Immature natural killer cell (primary cell): ENCODE data around the gene ST3GAL2. TPM values are rescaled to one million over a fixed set of nuclear protein-coding genes. Genes with fewer than 3 reads are reported as not detected.

Experiments used
- DNase-seq, 3 donors: peaks; one replicate each; pipeline ENCODE4 v3.0.0; 2022; ENCODE audit warnings: mixed read lengths in 1 of 3
- H3K27ac Mint-ChIP-seq, 6 donors: one replicate each; pipeline ENCODE4 v1.8.0; 2020; ENCODE audit warnings: mixed read lengths in 6 of 6, mild to moderate bottlenecking in 5 of 6, inconsistent platforms in 4 of 6, moderate library complexity in 3 of 6
- H3K27me3 Mint-ChIP-seq, 3 donors: one replicate each; pipeline ENCODE4 v1.8.0; 2020 to 2021; ENCODE audit warnings: low read depth in 3 of 3, mild to moderate bottlenecking in 3 of 3, mixed read lengths in 3 of 3, moderate library complexity in 3 of 3, inconsistent platforms in 1 of 3
- H3K36me3 Mint-ChIP-seq, 3 donors: one replicate each; pipeline ENCODE4 v1.8.0; 2020; ENCODE audit warnings: mixed read lengths in 3 of 3, inconsistent platforms in 2 of 3, mild to moderate bottlenecking in 2 of 3
- H3K4me1 Mint-ChIP-seq, 2 donors: one replicate each; pipeline ENCODE4 v1.8.0; 2020; ENCODE audit warnings: inconsistent platforms in 2 of 2, mild to moderate bottlenecking in 2 of 2, mixed read lengths in 2 of 2, moderate library complexity in 1 of 2
- H3K4me3 Mint-ChIP-seq, 5 donors: one replicate each; pipeline ENCODE4 v1.8.0; 2020; ENCODE audit warnings: mild to moderate bottlenecking in 5 of 5, mixed read lengths in 5 of 5, inconsistent platforms in 3 of 5, moderate library complexity in 3 of 5
- H3K9me3 Mint-ChIP-seq, 6 donors: one replicate each; pipeline ENCODE4 v1.8.0; 2020; ENCODE audit warnings: mild to moderate bottlenecking in 6 of 6, mixed read lengths in 6 of 6, inconsistent platforms in 4 of 6, moderate library complexity in 3 of 6
- polyA plus RNA-seq, 3 donors: library from polyadenylated mRNA; unstranded; fragments of 300-500 nt; fragmentation: Illumina TruSeq; gene quantifications; one replicate each; pipeline ENCODE4 v1.2.3, GENCODE V29; 2021

Gene ST3GAL2
- polyA plus RNA-seq, 3 donors from 2014 or later, result 11.1 to 20.7 (median 17.4) TPM

DNA sequence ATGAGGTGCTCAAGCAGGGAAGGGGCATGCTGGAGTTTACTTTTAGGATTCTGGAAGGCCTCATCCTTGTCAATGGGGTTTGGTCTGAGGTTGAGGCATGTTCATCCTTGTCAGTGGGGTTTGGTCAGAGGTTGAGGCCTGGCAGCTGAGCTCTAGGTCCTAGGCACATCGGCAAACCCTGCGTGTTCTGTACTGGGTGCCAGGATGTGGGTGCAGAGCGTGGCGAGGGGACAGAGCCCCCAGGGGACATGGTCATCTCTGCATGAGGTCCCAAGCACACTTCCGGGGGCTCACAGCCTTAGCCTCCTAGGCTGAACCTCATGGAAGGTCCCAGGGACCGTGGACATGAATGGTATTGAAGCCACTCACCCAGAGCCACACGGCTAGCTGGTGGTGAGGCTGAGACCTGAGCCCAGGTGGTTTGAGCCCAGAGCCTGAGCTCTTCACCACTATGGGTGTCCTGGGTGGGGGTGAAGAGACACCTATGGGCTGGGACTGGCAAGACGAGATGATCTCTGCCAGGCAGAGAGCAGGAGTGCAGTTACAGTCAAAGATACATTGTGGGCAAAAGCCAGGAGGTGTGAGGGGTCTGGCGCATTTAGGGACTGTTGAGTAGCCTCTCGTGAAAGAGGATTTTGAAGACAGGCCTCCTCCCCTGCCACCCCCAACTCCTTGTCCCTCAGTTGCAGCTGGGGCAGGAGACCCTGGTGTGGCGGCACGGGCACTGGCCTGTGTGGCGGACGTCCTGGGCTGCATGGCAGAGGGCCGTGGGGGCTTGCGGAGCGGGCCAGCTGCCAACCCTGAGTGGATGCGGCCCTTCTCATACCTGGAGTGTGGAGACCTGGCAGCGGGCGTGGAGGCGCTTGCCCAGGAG lies 34.8 kb upstream of the ST3GAL2 start:
- H3K36me3 Mint-ChIP-seq, result peaks cover 0 to 13% (median 0%) of the 10 kb centered on the region in 3 donors
- H3K27me3 Mint-ChIP-seq, result peaks cover 0 to 4% (median 0%) of the 10 kb centered on the region in 3 donors
- no peaks in the 10 kb centered on the region for H3K4me1 Mint-ChIP-seq
- H3K4me3 Mint-ChIP-seq, result no peak overlapping the region
- no peaks in the 10 kb centered on the region for H3K9me3 Mint-ChIP-seq
- no peak for DNase-seq
- no peak overlapping the region for H3K27ac Mint-ChIP-seq

DNA sequence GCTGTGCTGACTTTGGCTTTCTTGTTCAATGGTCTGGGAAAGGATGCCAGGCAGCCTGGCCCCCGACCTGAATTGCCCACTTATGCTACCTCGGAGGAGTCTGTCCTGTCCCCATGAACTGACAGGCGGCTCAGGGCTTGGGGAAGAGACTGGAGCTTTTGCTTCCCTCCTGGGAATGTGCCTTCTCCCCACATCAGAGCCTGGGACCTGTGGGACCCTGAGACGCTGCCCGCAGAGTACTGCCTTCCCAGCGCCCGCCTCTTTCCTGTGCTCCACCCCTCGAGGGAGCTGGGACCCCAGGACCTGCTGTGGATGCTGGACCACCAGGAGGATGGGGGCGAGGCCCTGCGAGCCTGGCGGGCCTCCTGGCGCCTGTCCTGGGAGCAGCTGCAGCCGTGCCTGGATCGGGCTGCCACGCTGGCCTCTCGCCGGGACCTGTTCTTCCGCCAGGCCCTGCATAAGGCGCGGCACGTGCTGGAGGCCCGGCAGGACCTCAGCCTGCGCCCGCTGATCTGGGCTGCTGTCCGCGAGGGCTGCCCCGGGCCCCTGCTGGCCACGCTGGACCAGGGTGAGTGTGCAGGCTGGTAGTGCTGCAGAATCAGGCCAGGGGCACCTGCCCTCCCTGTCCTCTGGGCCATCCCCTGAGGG lies 34.0 kb upstream of the ST3GAL2 start:
- DNase-seq, result no peak
- no peak overlapping the region for H3K4me3 Mint-ChIP-seq
- H3K27me3 Mint-ChIP-seq, result peaks cover 0 to 4% (median 0%) of the 10 kb centered on the region in 3 donors
- peaks cover 0 to 11% (median 0%) of the 10 kb centered on the region in 3 donors for H3K36me3 Mint-ChIP-seq
- no peaks in the 10 kb centered on the region for H3K9me3 Mint-ChIP-seq
- H3K4me1 Mint-ChIP-seq, result no peaks in the 10 kb centered on the region
- H3K27ac Mint-ChIP-seq, result no peak overlapping the region

DNA sequence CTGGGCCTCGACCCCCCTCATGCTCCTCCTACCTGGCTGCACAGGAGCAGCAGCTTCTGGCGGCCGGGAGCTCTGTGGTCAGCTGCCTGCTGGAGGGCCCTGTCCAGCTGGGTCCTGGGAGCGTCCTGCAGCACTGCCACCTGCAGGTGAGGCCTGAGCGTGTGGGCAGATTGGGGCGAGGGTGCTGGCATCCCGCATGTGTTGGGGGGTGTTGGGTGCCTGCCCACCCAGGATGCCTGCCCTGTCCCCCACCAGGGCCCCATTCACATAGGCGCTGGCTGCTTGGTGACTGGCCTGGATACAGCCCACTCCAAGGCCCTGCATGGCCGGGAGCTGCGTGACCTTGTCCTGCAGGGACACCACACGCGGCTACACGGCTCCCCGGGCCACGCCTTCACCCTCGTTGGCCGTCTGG lies 32.0 kb upstream of the ST3GAL2 start:
- Mint-ChIP-seq H3K27ac (no peak overlapping the region), H3K36me3 (peaks cover 0 to 15% (median 0%) of the 10 kb centered on the region in 3 donors), H3K4me3 (no peak overlapping the region), H3K27me3 (no peaks in the 10 kb centered on the region), H3K9me3 (no peaks in the 10 kb centered on the region), H3K4me1 (no peaks in the 10 kb centered on the region)
- no peak for DNase-seq

DNA sequence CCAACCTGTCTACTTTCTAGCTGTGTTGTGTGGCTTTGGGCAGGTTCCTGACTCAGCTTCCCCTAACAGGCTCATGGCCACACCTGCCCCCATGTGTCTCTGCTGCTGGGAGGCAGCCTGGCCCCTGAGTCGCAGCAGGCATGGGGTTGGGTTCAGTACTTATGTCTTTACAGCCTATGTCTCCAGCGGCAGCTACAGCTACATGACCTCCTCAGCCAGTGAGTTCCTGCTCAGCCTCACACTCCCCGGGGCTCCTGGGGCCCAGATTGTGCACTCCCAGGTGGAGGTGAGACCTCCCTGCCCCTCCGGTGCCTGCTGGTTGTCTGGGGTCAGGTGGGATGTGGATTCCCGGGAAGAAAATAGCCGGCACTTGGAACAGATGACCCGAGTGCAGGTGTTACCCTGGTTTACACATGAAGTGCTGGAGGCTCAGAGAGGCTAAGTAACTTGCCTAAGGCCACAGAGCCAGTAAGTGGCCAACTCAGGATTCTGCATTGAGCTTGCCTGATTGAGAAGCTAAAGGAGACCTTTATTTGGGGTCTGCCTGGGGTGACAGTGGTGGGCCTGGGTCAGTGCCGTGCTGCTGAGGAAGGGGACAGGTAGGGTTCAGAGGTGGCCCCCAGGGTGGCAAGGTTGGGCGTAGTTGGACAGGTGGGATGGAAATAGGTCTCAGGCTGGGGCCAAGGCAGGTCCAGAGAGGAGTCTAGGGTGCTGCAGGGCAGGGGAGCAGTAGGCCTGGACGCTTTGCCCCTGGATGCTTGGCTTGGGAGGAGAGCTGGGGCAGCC lies 31.4 kb upstream of the ST3GAL2 start:
- Mint-ChIP-seq H3K4me1 (no peaks in the 10 kb centered on the region), H3K9me3 (no peaks in the 10 kb centered on the region), H3K36me3 (peaks cover 0 to 15% (median 0%) of the 10 kb centered on the region in 3 donors), H3K27me3 (no peaks in the 10 kb centered on the region), H3K4me3 (no peak overlapping the region), H3K27ac (no peak overlapping the region)
- DNase-seq, result no peak

DNA sequence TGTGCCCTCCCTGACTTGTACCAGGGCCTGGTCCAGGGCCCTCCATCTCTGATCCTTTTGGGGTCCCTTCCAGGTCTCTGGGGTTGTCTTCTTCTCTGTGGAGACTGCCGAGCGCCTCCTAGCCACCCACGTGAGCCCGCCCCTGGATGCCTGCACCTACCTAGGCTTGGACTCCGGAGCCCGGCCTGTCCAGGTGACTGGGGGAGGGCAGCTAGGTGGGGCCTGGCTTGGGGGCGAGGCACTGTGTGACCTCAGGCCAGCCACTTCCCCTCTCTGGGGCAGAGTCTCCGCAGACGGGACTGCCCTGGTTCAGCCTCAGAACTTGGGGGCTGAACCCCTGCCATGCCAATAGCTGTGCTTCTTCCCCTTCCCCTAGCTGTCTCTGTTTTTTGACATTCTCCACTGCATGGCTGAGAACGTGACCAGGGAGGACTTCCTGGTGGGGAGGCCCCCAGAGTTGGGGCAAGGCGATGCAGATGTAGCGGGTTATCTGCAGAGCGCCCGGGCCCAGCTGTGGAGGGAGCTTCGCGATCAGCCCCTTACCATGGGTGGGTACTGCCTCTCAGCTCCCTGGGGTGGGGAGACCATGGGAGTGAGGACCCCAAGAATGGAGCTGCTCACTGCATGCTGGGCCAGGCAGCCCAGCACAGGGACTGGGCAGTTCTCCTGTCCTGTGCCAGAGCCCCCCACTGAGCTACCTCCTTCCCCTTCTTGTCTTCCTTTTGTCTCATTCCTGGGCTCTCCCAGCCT lies 30.1 kb upstream of the ST3GAL2 start:
- H3K27me3 Mint-ChIP-seq, result no peaks in the 10 kb centered on the region
- H3K4me1 Mint-ChIP-seq, result no peaks in the 10 kb centered on the region
- DNase-seq, result no peak
- H3K4me3 Mint-ChIP-seq, result no peak overlapping the region
- peaks cover 0 to 18% (median 0%) of the 10 kb centered on the region in 3 donors for H3K36me3 Mint-ChIP-seq
- H3K9me3 Mint-ChIP-seq, result no peaks in the 10 kb centered on the region
- peak overlapping the region in 1 of 6 donors; percentile 31 for H3K27ac Mint-ChIP-seq

DNA sequence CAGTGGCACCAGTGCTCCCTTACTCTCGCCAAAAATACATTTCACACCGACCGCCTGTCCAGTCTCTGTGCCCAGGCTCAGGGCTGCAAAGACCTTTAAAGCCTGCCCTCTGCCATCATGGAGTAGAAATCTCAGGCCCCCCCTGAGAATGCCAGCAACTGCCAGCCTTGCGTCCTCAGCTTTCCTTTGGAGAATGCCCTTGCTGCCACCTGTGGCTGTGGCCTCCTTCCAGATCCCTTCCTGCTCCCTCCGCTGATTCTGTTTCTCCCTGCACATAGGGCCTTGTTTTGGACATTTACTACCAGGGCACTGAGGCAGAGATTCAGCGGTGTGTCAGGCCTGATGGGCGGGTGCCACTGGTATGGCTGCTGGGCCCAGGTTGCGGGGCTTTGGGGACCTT lies 28.7 kb upstream of the ST3GAL2 start:
- H3K4me3 Mint-ChIP-seq, result no peak overlapping the region
- peaks cover 0 to 17% (median 0%) of the 10 kb centered on the region in 3 donors for H3K36me3 Mint-ChIP-seq
- H3K9me3 Mint-ChIP-seq, result no peaks in the 10 kb centered on the region
- H3K27ac Mint-ChIP-seq, result peak overlapping the region in 1 of 6 donors; percentile 36
- H3K27me3 Mint-ChIP-seq, result no peaks in the 10 kb centered on the region
- no peaks in the 10 kb centered on the region for H3K4me1 Mint-ChIP-seq
- no peak for DNase-seq

DNA sequence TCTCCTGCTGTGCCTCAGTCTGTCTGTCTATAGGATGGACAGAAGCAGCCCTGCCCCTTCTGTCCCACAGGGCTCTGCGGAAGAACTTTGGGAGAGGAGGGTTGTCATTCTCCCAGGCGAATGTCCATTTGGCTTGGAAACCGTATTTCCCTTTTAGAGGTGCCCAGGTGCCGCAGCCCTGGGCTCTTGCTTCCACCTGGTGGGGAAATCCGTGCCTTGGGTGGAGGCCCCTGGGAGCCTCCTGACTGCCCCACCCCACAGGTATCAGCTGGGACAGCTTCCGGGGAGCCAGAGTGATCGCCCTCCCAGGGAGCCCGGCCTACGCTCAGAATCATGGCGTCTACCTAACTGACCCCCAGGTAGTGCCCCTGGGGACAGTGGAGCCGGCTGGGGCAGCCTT lies 28.2 kb upstream of the ST3GAL2 start:
- Mint-ChIP-seq H3K27ac (no peak overlapping the region), H3K36me3 (peaks cover 0 to 17% (median 0%) of the 10 kb centered on the region in 3 donors), H3K9me3 (no peaks in the 10 kb centered on the region), H3K4me1 (no peaks in the 10 kb centered on the region), H3K27me3 (no peaks in the 10 kb centered on the region), H3K4me3 (no peak overlapping the region)
- DNase-seq, result no peak

DNA sequence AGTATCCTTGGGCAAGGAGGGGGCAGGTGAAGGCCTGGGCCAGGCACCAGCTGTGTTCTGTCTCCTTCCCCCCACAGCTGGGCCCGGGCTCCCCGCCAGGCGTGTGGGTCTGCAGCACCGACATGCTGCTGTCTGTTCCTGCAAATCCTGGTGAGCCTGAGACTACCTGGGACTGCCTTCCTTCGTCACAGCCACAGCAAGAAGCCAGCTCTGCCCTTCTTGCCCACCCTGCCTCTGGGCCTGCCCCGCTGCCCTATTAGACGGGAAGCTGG lies 27.8 kb upstream of the ST3GAL2 start:
- no peak overlapping the region for H3K27ac Mint-ChIP-seq
- H3K36me3 Mint-ChIP-seq, result peaks cover 0 to 17% (median 0%) of the 10 kb centered on the region in 3 donors
- H3K9me3 Mint-ChIP-seq, result no peaks in the 10 kb centered on the region
- H3K4me1 Mint-ChIP-seq, result peaks cover under 1 to 1% of the 10 kb centered on the region in 2 donors
- no peak for DNase-seq
- H3K27me3 Mint-ChIP-seq, result no peaks in the 10 kb centered on the region
- no peak overlapping the region for H3K4me3 Mint-ChIP-seq

DNA sequence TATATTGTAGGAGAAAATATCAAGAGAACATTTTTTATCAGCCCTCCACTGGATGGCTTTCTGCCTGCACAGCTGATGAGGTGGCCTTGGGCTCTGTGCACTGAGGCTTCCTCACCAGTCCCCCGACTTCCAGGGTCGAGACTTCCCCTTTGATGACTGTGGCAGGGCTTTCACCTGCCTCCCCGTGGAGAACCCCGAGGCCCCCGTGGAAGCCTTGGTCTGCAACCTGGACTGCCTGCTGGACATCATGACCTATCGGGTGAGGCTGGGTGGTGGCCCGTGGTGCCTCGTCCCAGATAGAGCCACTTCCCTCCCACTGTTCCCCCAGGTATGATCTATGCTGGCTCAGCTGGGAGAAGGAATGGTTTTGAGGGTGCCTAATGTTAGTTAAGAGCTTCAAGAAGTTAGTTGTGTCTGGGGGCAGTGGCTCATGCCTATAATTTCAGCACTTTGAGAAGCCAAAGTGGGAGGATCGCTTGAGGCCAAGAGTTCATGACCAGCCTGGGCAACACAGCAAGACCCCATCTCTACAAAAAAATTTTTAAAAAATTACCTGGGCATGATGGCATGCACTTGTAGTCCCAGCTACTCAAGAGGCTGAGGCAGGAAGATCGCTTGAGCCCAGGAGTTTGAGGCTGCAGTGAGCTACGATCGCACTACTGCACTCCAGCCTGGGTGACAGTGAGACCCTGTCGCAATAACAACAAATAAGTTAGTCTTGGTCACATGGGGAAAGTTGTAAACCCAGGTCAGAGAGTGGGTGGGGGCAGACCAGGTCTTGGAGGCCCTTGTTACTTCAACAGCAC lies 27.3 kb upstream of the ST3GAL2 start:
- H3K4me1 Mint-ChIP-seq, result peaks cover 2 to 5% of the 10 kb centered on the region in 2 donors
- no peak overlapping the region for H3K4me3 Mint-ChIP-seq
- H3K27ac Mint-ChIP-seq, result no peak overlapping the region
- no peak for DNase-seq
- H3K27me3 Mint-ChIP-seq, result no peaks in the 10 kb centered on the region
- H3K36me3 Mint-ChIP-seq, result peaks cover 0 to 17% (median 0%) of the 10 kb centered on the region in 3 donors
- H3K9me3 Mint-ChIP-seq, result no peaks in the 10 kb centered on the region

DNA sequence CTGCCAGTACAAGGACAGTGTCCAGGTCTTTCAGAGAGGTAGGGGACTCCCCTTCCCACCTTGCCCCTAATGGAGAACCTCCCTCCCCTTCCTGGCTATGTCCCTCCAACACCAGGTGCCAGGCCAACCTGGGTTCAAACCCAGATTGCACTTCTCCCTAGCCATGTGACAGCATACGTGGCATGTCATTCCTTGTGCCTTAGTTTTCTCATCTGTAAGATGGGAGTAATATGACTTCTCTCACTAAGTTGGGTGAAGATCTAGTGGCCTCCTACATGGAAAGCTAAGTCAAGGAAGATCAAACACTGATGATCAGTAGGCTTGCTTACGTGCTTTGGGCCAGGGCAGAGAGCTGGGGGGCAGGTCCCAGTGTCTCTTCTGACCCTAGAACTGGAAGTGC lies 24.3 kb upstream of the ST3GAL2 start:
- H3K4me3 Mint-ChIP-seq, result no peak overlapping the region
- DNase-seq, result no peak
- H3K36me3 Mint-ChIP-seq, result peaks cover 0 to 13% (median 0%) of the 10 kb centered on the region in 3 donors
- H3K9me3 Mint-ChIP-seq, result no peaks in the 10 kb centered on the region
- peaks cover 0 to 3% (median 0%) of the 10 kb centered on the region in 3 donors for H3K27me3 Mint-ChIP-seq
- peaks cover 4 to 5% of the 10 kb centered on the region in 2 donors for H3K4me1 Mint-ChIP-seq
- H3K27ac Mint-ChIP-seq, result no peak overlapping the region

DNA sequence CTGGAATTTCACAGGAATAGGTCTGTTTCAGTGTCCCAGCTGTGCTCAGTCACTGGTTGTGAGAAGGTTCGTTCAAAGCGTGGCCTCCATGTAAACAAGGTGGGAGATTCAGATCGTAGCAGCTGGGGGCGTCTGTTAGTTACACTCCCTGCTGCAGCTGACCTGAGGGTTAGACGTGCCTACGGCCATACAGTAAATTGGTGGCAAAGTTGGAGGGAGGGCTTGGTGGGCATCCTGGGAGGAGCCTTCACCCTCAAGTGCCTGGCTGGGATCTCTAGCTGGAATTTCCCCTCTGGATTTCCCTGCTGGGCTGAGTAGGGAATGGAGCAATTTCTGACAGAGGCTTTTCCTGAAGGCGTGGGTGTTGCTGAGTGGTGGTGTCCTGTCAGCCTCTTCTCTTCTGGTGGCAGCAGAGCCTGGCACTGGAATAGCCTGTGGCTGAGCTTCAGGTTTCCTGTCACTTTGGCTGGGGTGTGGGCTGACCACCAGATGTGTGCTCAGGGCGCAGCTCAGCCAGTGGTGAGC lies 21.9 kb upstream of the ST3GAL2 start:
- H3K9me3 Mint-ChIP-seq, result no peaks in the 10 kb centered on the region
- DNase-seq, result peak in 2 of 3 donors; percentile 12 to 24
- peaks cover 0 to 7% (median 0%) of the 10 kb centered on the region in 3 donors for H3K36me3 Mint-ChIP-seq
- H3K4me1 Mint-ChIP-seq, result peaks cover 4 to 11% of the 10 kb centered on the region in 2 donors
- H3K27ac Mint-ChIP-seq, result peak overlapping the region in 1 of 6 donors; percentile 20
- peaks cover 0 to 3% (median 0%) of the 10 kb centered on the region in 3 donors for H3K27me3 Mint-ChIP-seq
- H3K4me3 Mint-ChIP-seq, result no peak overlapping the region

DNA sequence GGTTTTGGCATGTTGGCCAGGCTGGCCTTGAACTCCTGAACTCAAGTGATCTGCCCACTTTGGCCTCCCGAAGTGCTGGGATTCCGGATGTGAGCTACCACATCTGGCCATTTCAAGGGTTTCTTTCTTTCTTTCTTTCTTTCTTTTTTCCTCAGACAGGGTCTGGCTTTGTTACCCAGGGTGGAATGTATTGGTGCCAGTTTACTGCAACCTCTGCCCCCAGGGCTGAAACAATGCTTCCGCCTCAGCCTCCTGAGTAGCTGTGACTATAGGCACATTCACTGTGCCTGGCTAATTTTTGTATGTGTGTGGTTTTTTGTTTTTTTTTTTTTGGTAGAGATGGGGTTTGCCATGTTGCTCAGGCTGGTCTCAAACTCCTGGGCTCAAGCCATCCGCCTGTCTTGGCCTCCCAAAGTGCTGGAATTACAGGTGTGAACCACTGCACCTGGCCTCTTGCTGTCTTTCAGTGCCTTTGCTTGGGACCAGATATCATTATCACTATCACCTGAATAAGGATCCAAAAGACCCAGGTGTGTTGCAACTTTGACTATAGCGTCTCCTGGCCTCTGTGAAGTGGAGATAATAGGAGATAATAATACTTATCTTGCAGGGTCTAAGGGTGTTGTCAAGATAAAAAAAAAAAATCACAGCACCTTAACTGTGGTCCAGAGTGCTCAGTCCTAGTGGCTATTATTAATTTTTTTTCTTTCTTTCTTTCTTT lies 18.7 kb upstream of the ST3GAL2 start:
- Mint-ChIP-seq H3K9me3 (no peaks in the 10 kb centered on the region), H3K4me3 (peak overlapping the region in 2 of 5 donors; percentile 29 to 33), H3K36me3 (no peaks in the 10 kb centered on the region), H3K27me3 (peaks cover 0 to 3% (median 2%) of the 10 kb centered on the region in 3 donors), H3K4me1 (peaks cover 19% of the 10 kb centered on the region in 2 donors), H3K27ac (peak overlapping the region in 2 of 6 donors; percentile 41 to 66)
- DNase-seq, result no peak
